GM21515 (cell line): ENCODE data around the gene TSPAN7.

Source experiments
- ATAC-seq: cut with Tn5 transposase; IDR thresholded peaks from one replicate; pipeline ENCODE4 v1.9.1; 2021; ENCODE audit not compliant: unreplicated experiment

TSPAN7 gene

GRCh38 chrX:38678821-38679220 is 117.5 kb downstream of the TSPAN7 start:
- ATAC-seq, result no peak

GRCh38 chrX:38679695-38680094 is 118.4 kb downstream of the TSPAN7 start:
- ATAC-seq, result no peak

DNA sequence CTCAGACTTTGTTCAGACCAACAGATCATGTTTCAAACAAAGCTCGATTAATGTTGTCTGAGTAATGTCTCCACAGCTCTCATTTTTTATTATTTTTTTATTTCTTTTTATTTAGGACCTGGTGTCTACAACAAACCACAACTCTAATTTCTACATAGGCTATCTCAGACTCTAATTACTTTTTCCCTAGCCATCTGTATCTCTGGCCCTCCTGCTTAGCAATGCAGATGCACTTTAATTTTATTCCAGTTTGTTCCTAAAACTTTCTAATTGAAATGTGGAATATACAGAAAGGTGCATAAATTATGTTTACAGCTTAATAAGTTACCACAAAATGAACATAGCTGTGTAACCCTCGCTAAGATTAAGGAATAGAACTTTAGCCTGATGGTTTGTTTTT is 120.8 kb downstream of the TSPAN7 start:
- ATAC-seq, result no peak

- no peak for ATAC-seq
These were observed 131.6 kb downstream of the TSPAN7 start for GRCh38 chrX:38692961-38693360.

DNA sequence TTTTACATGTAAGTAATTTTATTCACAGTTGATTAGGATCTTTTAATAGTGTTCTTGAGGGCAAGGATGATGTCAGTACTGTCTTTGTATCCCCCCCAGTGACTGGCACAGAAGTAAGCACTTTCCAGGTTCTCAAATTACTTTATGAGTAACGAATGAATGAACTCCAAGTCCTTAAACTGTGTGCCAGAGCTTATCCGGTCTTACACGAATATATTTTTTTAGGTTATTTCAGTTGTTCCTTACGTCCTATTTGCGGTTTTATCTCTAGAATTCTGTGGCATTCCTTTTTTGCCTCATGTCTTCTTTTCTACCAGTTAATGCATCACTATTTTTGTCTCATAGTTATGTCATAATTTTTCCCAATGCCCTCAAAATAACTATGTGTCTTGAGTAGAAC is 133.1 kb downstream of the TSPAN7 start:
- no peak for ATAC-seq

DNA sequence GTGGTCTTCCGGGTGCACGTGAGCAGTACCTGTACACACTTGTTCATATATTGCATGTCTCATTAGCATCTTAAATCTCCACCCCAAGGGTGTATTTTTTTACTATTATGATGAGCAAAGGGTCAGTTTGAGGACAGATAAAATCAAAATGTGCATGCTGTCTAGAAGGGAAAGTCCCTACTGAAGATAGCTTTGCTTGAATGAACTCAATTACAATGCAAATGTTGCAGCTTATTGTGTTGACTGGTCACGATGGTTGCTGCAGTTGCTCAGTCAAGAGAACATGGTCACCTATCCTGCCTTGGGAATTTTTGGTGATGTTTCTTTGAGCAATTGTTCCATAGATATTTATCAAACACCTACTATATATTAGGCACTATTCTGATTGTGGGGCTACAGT is 136.1 kb downstream of the TSPAN7 start:
- no peak for ATAC-seq

- ATAC-seq, result no peak
These were observed 137.8 kb downstream of the TSPAN7 start for GRCh38 chrX:38699121-38699520.

DNA sequence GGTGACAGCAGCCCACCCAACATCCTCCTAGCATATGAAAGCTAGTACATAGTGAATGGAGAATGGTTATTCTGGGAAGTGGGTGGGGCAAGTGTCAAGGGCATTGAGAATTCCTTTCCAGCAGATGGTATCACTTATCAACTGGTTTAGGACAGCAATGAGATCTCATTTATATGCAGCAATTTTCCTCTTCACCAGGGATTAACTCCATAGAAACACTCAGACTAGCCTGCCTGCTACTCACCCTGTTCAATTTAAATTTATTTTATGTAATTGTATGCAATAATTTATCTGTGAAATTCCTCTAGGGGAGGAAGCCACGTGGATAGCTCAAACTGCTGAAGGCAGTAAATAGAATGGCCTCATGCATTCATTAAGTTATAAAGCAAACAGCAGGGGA is 138.4 kb downstream of the TSPAN7 start:
- no peak for ATAC-seq

- no peak for ATAC-seq
These were observed 139.7 kb downstream of the TSPAN7 start for GRCh38 chrX:38701073-38701472.

GRCh38 chrX:38704146-38704882 is 143.0 kb downstream of the TSPAN7 start:
- ATAC-seq, result no peak

- no peak for ATAC-seq
These were observed 156.5 kb downstream of the TSPAN7 start for GRCh38 chrX:38717871-38718270.

DNA sequence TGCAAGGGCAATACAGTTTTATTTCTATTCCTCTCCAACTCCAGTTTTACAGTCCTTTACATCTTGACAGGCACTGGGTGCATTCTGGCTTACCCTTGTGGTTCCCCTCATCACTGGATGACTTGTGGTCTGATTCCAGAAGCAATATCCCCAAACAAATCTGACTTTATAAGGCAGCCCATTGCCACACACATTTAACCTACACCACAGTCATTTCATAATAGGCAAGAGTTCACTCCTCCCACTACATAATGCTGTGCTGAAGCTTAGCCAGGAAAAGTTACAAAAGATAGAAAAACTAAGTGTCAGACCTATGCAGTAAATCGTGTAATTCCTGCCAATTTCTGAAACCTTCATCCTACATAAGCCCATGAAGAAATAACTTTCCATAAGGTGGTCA is 157.0 kb downstream of the TSPAN7 start:
- no peak for ATAC-seq

GRCh38 chrX:38726612-38727011 is 165.3 kb downstream of the TSPAN7 start:
- no peak for ATAC-seq

GRCh38 chrX:38727668-38728067 is 166.3 kb downstream of the TSPAN7 start:
- ATAC-seq, result no peak

GRCh38 chrX:38732866-38733265 is 171.5 kb downstream of the TSPAN7 start:
- no peak for ATAC-seq
